GM19467 (cell line): Measurements from ENCODE around the gene VPS4B.
A peak's percentile ranks its signal among the peaks of the same experiment; 100 is the strongest.
"Not testable (repeated sequence)": the region's sequence is repeated elsewhere in the genome, so short reads cannot be mapped to it uniquely, and the experiment has no call there.

Source experiments
- ATAC-seq: cut with Tn5 transposase; IDR thresholded peaks from one replicate; pipeline ENCODE4 v1.9.1; 2021; ENCODE audit warnings: mild to moderate bottlenecking, moderate library complexity; ENCODE audit not compliant: unreplicated experiment

Gene VPS4B

GRCh38 chr18:63373161-63373560 is 49.1 kb downstream of the VPS4B start:
- no peak for ATAC-seq

- no peak for ATAC-seq
These were observed 53.7 kb downstream of the VPS4B start for GRCh38 chr18:63368611-63369010.

- peak; percentile 85 for ATAC-seq
These were observed 55.0 kb downstream of the VPS4B start, which contains the start of gene KDSR for GRCh38 chr18:63367053-63367953. Gene KDSR, minus strand, starts transcription at chr18:63367206. Its CDS starts 88 bp downstream, at chr18:63367118.

GRCh38 chr18:63366213-63367052 is 55.8 kb downstream of the VPS4B start:
- ATAC-seq = peak; percentile 23

- ATAC-seq = no peak
These were observed 56.4 kb downstream of the VPS4B start for GRCh38 chr18:63365876-63366212.

- no peak for ATAC-seq
These were observed 58.3 kb downstream of the VPS4B start for GRCh38 chr18:63363951-63364350.

- not testable (repeated sequence) for ATAC-seq
These were observed 58.9 kb downstream of the VPS4B start for GRCh38 chr18:63363420-63363819.

GRCh38 chr18:63356272-63356896 is 65.9 kb downstream of the VPS4B start:
- no peak for ATAC-seq

- ATAC-seq = no peak
These were observed 72.0 kb downstream of the VPS4B start for GRCh38 chr18:63350230-63350629.

- ATAC-seq = no peak
These were observed 73.7 kb downstream of the VPS4B start for GRCh38 chr18:63348508-63349136.

GRCh38 chr18:63346480-63347183 is 75.6 kb downstream of the VPS4B start:
- ATAC-seq = no peak

- ATAC-seq = no peak
These were observed 76.2 kb downstream of the VPS4B start for GRCh38 chr18:63346031-63346430.

- ATAC-seq = no peak
These were observed 77.4 kb downstream of the VPS4B start for GRCh38 chr18:63344918-63345317.

- no peak for ATAC-seq
These were observed 78.0 kb downstream of the VPS4B start for GRCh38 chr18:63344263-63344662.

GRCh38 chr18:63342206-63342605 is 80.1 kb downstream of the VPS4B start:
- no peak for ATAC-seq

GRCh38 chr18:63339920-63340484 is 82.3 kb downstream of the VPS4B start:
- ATAC-seq = no peak
